HL-60/S4 treated with phorbol 12-myristate 13-acetate at 8.2 ng/mL for 4 days and 3 days (cell line): ENCODE data around the gene VNN1.
"Not testable (repeated sequence)": the region's sequence is repeated elsewhere in the genome, so short reads cannot be mapped to it uniquely, and the experiment has no call there.

Experiments
- in situ Hi-C: fragments of 300-500 bp; cut with MboI; formaldehyde crosslinking; loops from 2 replicates; pipeline ENCODE4 v1.15.0; 2022; ENCODE audit warnings: low sequenced_read_pairs

Gene VNN1

DNA sequence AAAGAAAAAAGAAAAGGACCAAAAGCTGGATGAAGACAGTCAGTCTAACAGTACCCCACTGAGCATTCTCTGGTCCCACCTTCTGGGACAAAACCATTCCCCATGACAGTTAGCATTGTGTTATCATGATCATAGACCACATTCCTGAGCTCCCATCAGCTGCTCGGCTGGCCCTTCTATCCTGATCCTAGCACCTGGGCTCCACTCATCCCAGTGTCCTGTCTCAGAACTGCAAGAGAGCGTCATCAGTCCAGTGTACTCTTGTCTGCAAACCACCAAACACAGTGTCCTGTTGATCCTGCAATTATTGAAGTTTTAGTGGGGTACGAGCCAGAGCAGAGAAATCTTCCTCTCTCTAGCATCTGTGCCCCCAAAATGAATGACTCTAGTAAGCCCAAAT lies 38.9 kb downstream of the VNN1 start:
- in situ Hi-C loops: no loop called here

DNA sequence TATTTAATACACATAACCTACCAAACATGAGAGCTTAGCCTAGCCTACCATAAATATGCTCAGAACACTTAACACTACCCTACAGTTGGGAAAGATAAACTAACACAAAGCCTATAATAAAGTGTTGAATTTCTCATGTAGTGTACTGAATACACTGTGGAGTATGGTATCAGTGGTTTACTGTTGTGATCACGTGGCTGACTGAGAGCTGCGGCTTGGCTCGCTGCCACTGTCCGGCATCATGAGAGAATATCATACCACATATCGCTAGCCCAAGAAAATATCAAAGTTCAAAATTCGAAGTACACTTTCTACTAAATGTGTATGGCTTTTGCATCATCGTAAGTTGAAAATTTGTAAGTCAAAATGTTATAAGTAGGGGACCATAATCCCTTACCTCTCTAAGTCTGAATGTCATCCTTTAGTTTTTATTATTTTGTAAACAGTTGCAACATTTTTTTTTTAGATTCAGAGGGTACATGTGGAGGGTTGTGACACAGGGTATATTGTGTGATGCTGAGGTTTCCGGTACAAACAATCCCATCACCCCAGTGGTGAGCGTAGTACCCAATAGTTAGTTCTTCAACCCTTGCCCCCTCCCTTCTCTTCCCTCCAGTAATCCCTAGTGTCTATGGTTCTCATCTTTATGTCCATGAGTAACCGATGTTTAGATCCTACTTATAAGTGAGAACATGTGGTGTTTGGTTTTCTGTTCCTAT lies 40.3 kb downstream of the VNN1 start:
- in situ Hi-C loops: no loop called here

DNA sequence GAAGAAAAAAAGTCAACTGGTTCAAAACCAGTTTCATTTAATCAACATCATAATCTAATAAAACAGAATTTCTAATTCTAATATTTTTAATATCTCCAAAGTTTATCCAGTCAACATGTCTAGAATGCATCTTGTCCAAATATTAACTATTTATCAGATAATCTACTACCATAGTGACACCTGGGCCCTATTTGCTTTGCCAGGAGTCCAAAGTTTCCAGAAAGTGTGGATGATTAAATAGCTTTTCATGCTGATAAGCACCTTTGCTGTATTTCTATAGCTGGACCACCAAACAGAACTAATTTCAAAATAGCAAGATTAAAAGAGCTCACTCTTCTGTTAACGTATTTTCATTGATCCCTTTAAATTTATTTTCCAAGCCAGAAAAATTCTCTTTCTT lies 42.6 kb downstream of the VNN1 start:
- in situ Hi-C loops: no loop called here

DNA sequence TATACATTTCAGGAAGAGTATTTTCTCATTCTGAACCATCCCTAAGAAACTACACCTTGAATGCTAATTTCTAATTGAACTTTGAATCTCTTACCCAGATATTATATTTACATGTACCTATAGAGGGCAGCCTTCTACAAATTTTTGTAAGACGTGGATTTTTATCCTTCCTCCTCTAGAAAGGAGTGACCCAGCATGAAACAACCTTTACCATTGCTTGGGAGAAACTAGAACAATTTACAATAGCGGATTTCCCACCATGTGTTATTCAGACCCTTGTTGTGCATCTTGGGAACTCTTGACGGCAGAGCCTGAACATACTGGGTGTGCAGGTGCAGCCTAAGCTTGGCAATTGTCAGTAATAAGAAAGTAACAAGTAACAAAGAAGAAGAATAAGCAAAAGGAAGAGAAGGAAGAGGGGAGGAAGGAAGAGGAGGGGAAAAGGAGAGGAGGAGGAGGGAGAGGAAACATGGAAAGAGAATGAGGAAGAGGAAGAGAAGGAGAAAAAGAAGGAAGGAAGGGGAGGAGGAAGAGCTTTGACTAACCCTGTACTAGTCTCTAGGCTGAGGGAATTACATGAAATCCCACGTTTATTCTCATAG lies 44.1 kb downstream of the VNN1 start:
- in situ Hi-C loops: no loop called here

DNA sequence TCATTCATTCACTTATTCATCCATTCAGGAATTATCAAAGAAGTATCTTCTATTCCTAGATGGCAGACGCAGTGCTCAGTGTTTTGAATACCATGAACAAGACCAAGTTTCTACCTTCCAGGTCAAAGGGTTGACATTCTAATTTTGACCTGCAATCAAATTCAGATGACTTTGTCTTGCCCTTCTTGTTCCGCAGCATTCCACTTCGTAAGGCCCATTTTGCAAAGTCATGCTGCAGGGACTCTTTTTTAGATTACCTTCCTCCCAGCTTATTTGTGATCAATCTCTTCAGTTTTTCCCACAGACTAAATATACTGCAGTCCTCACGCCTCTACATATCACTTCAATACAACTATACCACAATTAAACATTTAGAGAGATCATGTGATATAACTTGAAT lies 47.7 kb downstream of the VNN1 start:
- in situ Hi-C loops: no loop called here

DNA sequence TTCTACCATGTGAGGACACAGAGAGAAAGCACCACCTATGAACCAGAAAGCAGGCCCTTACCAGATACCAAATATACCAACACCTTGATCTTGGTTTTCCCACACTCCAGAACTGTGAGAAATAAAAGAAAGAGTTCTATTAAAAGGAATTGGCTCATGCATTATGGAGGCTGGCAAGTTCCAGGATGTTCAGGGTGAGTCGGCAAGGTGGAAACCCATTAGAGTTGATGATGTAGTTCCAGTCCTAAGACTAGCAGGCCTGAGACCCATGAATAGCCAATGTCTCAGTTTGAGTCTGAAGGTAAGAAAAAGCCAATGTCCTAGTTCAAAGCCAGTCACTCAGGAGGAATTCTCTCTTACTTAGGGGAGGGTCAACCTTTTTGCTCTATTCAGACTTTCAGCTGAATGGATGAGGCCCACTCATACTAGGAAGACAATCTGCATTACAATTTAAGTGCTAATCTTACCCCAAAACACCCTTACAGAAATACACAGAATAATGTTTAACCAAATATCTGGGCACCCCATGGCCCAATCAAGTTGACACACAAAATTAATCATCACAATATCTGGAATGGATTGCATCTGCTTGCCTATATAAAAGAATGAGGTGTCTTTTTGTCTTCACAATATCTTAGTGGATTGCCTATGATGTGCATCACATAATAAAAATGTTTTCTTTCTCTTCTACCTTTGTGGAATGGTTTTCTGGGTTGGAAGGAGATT lies 49.4 kb downstream of the VNN1 start:
- in situ Hi-C loops: no loop called here

DNA sequence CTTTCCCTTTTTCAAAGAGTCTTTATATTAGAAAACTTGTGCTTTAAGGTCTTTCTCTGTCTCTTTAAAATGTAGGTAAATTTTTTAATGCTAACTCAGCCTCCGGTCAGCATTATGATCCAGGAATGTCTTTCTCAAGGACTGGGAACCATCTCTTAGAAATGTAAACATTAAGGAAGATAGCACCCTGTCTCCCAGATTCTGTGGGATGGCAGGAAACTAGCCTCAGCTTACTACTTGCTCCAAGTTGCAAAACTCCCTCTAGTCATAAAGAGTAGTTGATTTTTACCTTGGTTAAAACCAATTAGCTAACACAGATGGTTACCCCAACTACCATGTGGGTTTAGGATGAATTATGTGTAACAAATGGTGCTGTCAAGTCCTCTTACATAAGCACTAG lies 50.2 kb downstream of the VNN1 start:
- in situ Hi-C loops: no loop called here

DNA sequence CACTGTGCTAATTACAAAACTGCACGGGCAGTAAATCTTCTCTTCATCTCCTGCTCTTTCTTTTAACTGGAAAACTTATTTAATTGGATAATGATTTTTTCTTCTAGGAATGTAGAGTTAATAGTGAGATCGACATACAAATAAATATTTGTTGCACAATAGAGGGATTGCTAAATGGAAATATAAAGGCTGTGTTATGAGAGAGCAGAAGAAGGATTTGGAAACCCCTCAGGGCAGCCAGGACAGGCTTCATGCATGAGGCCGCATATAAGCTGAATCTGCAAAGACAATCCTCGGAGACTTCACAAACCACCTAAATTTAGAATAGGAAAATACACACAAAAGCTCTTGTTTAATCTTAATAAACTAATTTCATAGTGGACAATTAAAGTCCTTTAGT lies 51.9 kb downstream of the VNN1 start:
- in situ Hi-C loops: no loop called here

DNA sequence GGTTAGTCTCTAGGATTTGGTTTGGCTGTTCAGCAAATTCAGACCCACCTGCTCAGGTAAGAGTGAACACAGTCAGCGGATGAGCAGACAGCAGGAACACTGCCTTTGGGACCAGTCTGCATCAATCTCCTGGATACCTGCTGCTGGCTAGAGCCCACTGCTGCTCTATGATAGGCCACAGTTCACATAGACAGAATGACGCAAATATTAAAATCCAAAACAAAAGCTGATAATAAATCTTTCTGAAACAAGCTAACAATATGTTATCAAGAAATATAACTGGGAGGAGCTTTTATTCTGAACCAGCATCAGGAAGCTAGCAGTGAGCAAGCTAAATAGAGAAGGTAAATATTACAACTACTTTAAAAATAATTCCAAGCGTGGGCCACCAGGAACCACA lies 54.8 kb downstream of the VNN1 start, which contains the start of gene TAAR1:
Gene TAAR1 (minus strand): TSS at position 101 of the 400 bp plus-strand sequence. CDS start 13,179 bp downstream, outside the sequence.
- in situ Hi-C loops: no loop called here

DNA sequence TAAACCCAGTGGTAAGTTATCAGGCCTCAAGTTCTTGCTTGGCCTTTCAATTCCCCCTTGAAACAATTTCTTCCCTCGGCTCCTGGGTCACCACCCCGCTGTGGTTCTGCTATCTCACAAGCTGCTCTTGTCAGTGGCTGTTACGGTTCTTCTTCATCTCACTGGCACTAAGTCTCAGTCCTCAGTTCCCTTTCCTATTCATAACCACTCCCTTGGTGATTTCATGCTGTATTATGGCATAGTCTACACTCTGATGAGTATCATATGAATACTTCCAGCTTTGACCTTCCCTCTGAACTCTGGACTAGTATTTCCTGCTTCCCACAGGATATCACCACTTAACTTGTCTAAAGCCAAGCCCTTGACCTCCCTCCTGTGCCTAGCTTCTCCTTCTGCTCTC lies 62.8 kb downstream of the VNN1 start:
- in situ Hi-C loops: no loop called here

DNA sequence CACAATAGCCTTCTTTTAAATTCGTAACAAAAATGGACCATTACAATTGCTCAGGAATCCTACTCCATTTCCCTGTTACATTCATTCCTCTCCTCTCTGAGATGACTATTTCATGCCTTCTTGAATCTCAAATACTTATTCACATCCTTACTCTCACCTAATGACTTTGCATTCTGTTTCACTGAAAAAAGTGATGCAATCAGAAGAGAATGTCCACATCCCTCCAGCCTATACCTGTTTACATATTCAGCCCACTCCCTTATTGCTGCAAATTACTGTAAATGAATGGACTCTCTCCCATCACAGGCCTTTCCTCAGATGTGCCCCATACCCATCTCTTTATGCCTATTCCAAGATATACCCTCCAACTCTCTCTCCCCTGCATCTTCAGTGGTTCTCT lies 63.4 kb downstream of the VNN1 start:
- in situ Hi-C loops: no loop called here

DNA sequence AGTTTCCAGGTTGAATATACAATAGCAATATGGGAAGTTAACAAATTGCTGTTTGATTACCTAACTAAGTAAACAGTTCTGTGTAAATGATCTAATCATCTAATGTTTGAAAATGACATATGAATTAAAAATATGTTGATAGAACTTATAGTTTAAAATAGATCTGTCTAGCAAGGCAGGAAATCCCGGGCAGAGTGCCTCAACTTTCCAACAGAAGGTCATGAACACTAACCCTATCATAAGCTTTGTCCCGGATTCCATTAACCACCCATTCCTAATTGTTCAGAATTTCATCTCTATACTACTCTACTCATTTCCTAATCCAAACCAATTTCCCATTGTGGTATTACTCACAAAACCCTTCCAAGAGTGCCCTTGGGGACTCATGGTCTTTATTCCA lies 65.0 kb downstream of the VNN1 start:
- in situ Hi-C loops: no loop called here

DNA sequence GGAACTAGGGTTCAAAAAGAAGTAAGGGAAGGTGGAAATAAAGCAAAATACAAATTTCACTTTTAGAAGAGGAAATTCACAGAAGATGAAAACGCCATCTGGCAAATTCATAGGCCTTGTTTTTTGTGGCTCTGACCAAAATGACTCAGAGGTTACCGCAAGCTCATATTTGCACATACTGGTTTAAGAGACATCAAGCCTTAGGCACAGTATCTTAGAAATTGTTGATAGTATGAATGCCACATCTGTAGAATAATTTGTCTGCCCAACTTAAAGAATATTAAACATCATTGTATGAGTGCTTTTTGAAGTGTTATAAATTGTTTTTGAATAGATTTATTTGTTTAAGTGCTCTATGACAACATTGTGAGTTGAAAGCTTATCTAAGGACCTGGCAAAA lies 65.5 kb downstream of the VNN1 start:
- in situ Hi-C loops: no loop called here

DNA sequence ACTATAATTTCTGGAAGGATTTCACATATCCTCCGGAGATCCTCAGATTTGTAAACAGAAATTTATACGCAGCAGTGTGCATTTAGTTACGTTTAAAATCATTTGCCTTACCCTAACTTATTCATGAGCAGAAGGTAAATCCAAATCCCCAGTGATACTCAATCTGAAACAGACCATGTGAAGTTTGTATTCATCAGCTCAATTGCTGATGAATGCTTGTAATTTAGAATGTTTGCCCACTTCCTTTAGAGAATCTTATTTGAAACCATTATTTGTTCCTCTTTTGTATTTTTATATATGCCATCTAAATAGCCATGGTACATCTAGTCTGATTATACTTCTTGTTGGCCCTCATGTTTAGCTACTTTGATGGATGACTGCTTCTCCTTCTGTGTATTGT lies 70.3 kb downstream of the VNN1 start:
- in situ Hi-C loops: no loop called here

DNA sequence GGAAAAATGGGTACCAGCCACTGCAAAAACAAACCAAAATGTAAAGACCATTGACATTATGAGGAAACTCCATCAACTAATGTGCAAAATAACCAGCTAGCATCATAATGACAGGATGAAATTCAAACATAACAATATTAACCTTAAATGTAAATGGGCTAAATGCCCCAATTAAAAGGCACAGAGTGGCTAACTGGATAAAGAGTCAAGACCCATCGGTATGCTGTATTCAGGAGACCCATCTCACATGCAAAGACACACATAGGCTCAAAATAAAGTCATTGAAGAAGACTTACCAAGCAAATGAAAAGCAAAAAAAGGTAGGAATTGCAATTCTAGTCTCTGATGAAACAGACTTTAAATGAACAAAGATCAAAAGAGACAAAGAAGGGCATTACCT lies 76.7 kb downstream of the VNN1 start:
- in situ Hi-C loops: not testable (repeated sequence)

DNA sequence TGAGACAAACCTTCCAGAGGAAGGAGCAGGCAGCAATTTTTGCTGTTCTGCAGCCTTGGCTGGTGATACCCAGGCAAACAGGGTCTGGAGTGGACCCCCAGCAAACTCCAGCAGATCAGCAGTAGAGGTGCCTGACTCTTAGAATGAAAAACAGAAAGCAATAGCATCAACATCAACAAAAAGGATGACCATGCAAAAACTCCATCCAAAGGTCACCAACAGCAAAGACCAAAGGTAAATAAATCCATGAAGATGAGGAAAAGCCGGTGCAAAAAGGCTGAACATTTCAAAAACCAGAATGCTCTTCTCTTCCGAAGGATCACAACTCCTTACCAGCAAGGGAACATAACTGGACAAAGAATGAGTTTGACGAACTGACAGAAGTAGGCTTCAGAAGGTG lies 77.9 kb downstream of the VNN1 start:
- in situ Hi-C loops: not testable (repeated sequence)

DNA sequence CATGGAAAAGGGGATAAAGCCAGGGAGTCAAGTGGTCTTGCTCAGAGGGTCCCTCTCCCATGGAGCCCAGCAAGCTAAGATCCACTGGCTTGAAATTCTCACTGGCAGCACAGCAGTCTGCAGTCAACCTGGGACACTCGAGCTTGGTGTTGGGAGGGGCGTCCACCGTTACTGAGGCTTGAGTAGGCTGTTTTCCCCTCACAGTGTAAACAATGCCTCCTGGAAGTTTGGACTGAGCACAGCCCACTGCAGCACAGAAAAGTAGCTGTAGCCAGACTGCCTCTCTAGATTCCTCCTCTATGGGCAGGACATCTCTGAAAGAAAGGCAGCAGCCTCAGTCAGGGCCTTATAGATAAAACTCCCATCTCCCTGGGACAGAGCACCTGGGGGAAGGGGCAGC lies 78.6 kb downstream of the VNN1 start:
- in situ Hi-C loops: not testable (repeated sequence)

DNA sequence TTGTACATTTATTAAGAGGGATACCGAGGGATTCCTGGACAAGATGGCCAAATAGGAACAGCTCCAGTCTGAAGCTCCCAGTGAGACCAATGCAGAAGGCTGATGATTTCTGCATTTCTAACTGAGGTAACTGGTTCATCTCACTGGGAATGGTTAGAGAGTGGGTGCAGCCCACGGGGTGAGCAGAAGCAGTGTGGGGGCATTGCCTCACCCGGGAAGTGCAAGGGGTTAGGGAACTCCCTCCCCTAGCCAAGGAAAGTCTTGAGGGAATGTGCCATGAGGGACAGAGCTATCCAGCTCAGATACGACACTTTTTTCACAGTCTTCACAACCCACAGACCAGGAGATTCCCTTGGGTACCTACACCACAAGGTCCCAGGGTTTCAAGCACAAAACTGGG lies 79.1 kb downstream of the VNN1 start:
- in situ Hi-C loops: no loop called here

DNA sequence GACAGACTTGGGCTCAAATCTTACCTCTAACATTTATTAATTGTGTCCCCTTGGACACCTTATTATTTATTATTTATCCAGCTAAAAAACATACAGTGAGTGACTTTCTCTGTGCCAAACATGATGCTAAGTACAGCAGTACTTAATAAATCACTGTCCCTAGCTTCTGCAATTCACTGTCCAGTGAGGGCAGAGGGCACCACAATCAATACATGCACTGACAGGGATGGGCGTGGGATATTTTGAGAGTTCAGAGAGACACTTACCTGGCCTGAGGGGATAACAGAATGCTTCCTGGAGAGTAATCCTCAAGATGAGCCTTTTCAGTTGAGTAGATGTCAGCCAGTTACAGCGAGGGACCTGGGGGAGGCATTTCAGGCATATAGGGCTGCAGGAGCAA lies 80.5 kb downstream of the VNN1 start:
- in situ Hi-C loops: no loop called here
